OCI-LY1 (cell line): ENCODE measurements around the gene CHMP2B.

Experiments used
- H2AFZ ChIP-seq: fragments of 200-600 bp; sonication (generic), shearing (Covaris generic); 2 replicates; pipeline ENCODE4 v1.6.0; 2014; ENCODE audit warnings: antibody characterized with exemption, mild to moderate bottlenecking, low read length
- H3F3A ChIP-seq: fragments of 200-600 bp; sonication (generic), shearing (Covaris generic); 2 replicates; pipeline ENCODE4 v1.6.0; 2014; ENCODE audit warnings: mild to moderate bottlenecking, antibody characterized with exemption, low read length, moderate library complexity; ENCODE audit not compliant: insufficient read depth
- H3K27ac ChIP-seq: fragments of 200-600 bp; sonication (generic); 2 replicates; pipeline ENCODE4 v1.5.1; 2014; ENCODE audit warnings: low read length, mixed run types, mild to moderate bottlenecking, low read depth; ENCODE audit not compliant: poor library complexity, severe bottlenecking
- H3K27me3 ChIP-seq: fragments of 200-600 bp; sonication (generic); 2 replicates; pipeline ENCODE4 v1.6.0; 2014; ENCODE audit warnings: antibody characterized with exemption, mild to moderate bottlenecking, low read length, moderate library complexity; ENCODE audit not compliant: insufficient read depth
- H3K36me3 ChIP-seq: fragments of 200-600 bp; sonication (generic); 2 replicates; pipeline ENCODE4 v1.6.1; 2014; ENCODE audit warnings: mild to moderate bottlenecking, antibody characterized with exemption, low read length, moderate library complexity, mixed read lengths; ENCODE audit not compliant: insufficient read depth
- H3K4me1 ChIP-seq: fragments of 200-600 bp; sonication (generic); 2 replicates; pipeline ENCODE4 v1.5.1; 2014; ENCODE audit warnings: mild to moderate bottlenecking, low read length, moderate library complexity; ENCODE audit not compliant: insufficient read depth, severe bottlenecking
- H3K4me2 ChIP-seq: fragments of 200-600 bp; sonication (generic), shearing (Covaris generic); 2 replicates; pipeline ENCODE4 v1.6.1; 2014; ENCODE audit warnings: low read length
- H3K4me3 ChIP-seq: fragments of 200-600 bp; sonication (generic); 2 replicates; pipeline ENCODE4 v1.5.1; 2014; ENCODE audit warnings: low read length, low read depth, mild to moderate bottlenecking, mixed read lengths; ENCODE audit not compliant: poor library complexity, severe bottlenecking
- H3K79me2 ChIP-seq: fragments of 200-600 bp; shearing (Covaris generic); 2 replicates; pipeline ENCODE4 v1.6.1; 2016; ENCODE audit warnings: mixed run types, low read length, mixed read lengths; ENCODE audit not compliant: insufficient read depth
- H3K9ac ChIP-seq: fragments of 200-600 bp; sonication (generic), shearing (Covaris generic); 2 replicates; pipeline ENCODE4 v1.6.1; 2014; ENCODE audit warnings: mild to moderate bottlenecking, low read length, mixed read lengths
- H3K9me2 ChIP-seq: fragments of 200-600 bp; sonication (generic), shearing (Covaris generic); 2 replicates; pipeline ENCODE4 v1.6.1; 2014; ENCODE audit warnings: low read depth, mild to moderate bottlenecking, low read length, mixed read lengths
- H3K9me3 ChIP-seq: fragments of 200-600 bp; shearing (Covaris generic); 2 replicates; pipeline ENCODE4 v1.6.1; 2014; ENCODE audit warnings: low read length, mixed read lengths
- H4K20me1 ChIP-seq: fragments of 200-600 bp; sonication (generic), shearing (Covaris generic); 2 replicates; pipeline ENCODE4 v1.6.0; 2016; ENCODE audit warnings: mild to moderate bottlenecking, low read length; ENCODE audit not compliant: insufficient read depth
- CTCF ChIP-seq: fragments of 200-600 bp; sonication (generic), shearing (Covaris generic); IDR thresholded peaks from 2 replicates; pipeline ENCODE4 v1.5.1; 2017; ENCODE audit warnings: mild to moderate bottlenecking, antibody characterized with exemption, low read length, moderate library complexity, mixed read lengths
- EZH2 ChIP-seq: fragments of 200-600 bp; sonication (generic), shearing (Covaris generic); IDR thresholded peaks from 2 replicates; pipeline ENCODE4 v1.8.0; 2017; ENCODE audit warnings: borderline replicate concordance, mixed run types, mild to moderate bottlenecking, antibody characterized with exemption, low read length, moderate library complexity, mixed read lengths

Gene CHMP2B

GRCh38 chr3:87218560-87218959, 8.5 kb upstream of the CHMP2B start:
- Histone ChIP-seq H3K4me3 (no peak overlapping the region), H3K4me1 (no peaks in the 10 kb centered on the region), H3K27me3 (no peaks in the 10 kb centered on the region; the same call in 1 of the 2 replicates), H3K4me2 (no peak overlapping the region), H4K20me1 (no peaks in the 10 kb centered on the region), H3F3A (no peaks in the 10 kb centered on the region), H3K9me2 (no peaks in the 10 kb centered on the region), H3K9me3 (peaks cover 2% of the 10 kb centered on the region; the same call in 1 of the 2 replicates), H2AFZ (no peak overlapping the region), H3K36me3 (no peaks in the 10 kb centered on the region), H3K27ac (no peak overlapping the region), H3K9ac (no peak overlapping the region), H3K79me2 (no peaks in the 10 kb centered on the region)
- TF ChIP-seq EZH2 (no peak), CTCF (no peak)

GRCh38 chr3:87219611-87220010, 7.5 kb upstream of the CHMP2B start:
- Histone ChIP-seq H3K4me3 (no peak overlapping the region), H4K20me1 (no peaks in the 10 kb centered on the region)

GRCh38 chr3:87225659-87226058, 1.4 kb upstream of the CHMP2B start:
- H3K27ac ChIP-seq: no peak overlapping the region
- H2AFZ ChIP-seq: no peak overlapping the region
- H3K79me2 ChIP-seq: peaks cover 34% of the 10 kb centered on the region
- no peaks in the 10 kb centered on the region for H3K36me3 ChIP-seq
- no peaks in the 10 kb centered on the region for H4K20me1 ChIP-seq
- no peak overlapping the region for H3K9ac ChIP-seq
- H3K4me1 ChIP-seq: peaks cover 28% of the 10 kb centered on the region
- H3K4me3 ChIP-seq: no peak overlapping the region
- peaks cover 2% of the 10 kb centered on the region; the same call in 1 of the 2 replicates for H3K9me3 ChIP-seq
- no peaks in the 10 kb centered on the region; the same call in 1 of the 2 replicates for H3K27me3 ChIP-seq
- no peak for TF ChIP-seq EZH2
- no peak for TF ChIP-seq CTCF
- H3F3A ChIP-seq: no peaks in the 10 kb centered on the region
- no peak overlapping the region for H3K4me2 ChIP-seq
- H3K9me2 ChIP-seq: no peaks in the 10 kb centered on the region

More at GRCh38 chr3:87219611-87220010, 7.5 kb upstream of the CHMP2B start:
- Histone ChIP-seq H3K4me1 (no peaks in the 10 kb centered on the region), H3F3A (no peaks in the 10 kb centered on the region), H3K9ac (no peak overlapping the region), H2AFZ (no peak overlapping the region), H3K9me3 (peaks cover 2% of the 10 kb centered on the region; the same call in 1 of the 2 replicates), H3K36me3 (no peaks in the 10 kb centered on the region), H3K9me2 (no peaks in the 10 kb centered on the region), H3K79me2 (no peaks in the 10 kb centered on the region), H3K27ac (no peak overlapping the region), H3K4me2 (no peak overlapping the region), H3K27me3 (no peaks in the 10 kb centered on the region; the same call in 1 of the 2 replicates)
- no peak for TF ChIP-seq CTCF
- no peak for TF ChIP-seq EZH2
